ENCODE data around the gene RAB11B. TPM values are rescaled to one million over a fixed set of nuclear protein-coding genes. Genes with fewer than 3 reads are reported as not detected.
A peak's percentile ranks its signal among the peaks of the same experiment; 100 is the strongest.

Gene RAB11B
- total RNA-seq, 2 donors from 2014 or later: 47.7 to 50.4 TPM

GRCh38 chr19:8386990-8387389 is 3.2 kb upstream of the RAB11B start:
- peak overlapping the region in 3 of 4 donors; percentile 100 for H3K27ac ChIP-seq

GRCh38 chr19:8387688-8388611 is 2.2 kb upstream of the RAB11B start:
- Histone ChIP-seq H3K9me3 (no peaks in the 10 kb centered on the region), H3K4me1 (peaks cover 75% of the 10 kb centered on the region), H3K4me3 (no peak overlapping the region), H3K36me3 (replicated peaks in 1 of 2; ENCODE audit: insufficient read depth in 1 of 2, low read depth in 2 of 2) (no peaks in the 10 kb centered on the region), H3K27ac (peak overlapping the region; percentile 82 to 100 (median 100)), H3K27me3 (no peaks in the 10 kb centered on the region)
- intact Hi-C loops (cut with DNase I): no loop called here
- peak; percentile 25 for ATAC-seq
- TF ChIP-seq, protein P1, sequence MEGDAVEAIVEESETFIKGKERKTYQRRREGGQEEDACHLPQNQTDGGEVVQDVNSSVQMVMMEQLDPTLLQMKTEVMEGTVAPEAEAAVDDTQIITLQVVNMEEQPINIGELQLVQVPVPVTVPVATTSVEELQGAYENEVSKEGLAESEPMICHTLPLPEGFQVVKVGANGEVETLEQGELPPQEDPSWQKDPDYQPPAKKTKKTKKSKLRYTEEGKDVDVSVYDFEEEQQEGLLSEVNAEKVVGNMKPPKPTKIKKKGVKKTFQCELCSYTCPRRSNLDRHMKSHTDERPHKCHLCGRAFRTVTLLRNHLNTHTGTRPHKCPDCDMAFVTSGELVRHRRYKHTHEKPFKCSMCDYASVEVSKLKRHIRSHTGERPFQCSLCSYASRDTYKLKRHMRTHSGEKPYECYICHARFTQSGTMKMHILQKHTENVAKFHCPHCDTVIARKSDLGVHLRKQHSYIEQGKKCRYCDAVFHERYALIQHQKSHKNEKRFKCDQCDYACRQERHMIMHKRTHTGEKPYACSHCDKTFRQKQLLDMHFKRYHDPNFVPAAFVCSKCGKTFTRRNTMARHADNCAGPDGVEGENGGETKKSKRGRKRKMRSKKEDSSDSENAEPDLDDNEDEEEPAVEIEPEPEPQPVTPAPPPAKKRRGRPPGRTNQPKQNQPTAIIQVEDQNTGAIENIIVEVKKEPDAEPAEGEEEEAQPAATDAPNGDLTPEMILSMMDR (IDR thresholded peaks at IDR 0.05): no peak
- TF ChIP-seq POLR2A (IDR thresholded peaks at IDR 0.05): peak in 2 of 3 donors; percentile 12 to 41
- peak in 3 of 4 donors; percentile 43 to 77 (median 49) for DNase-seq
- 53 to 56% methylated on average over 16 of the region's 16 CpGs for WGBS, 2 donors

More at GRCh38 chr19:8386990-8387389, 3.2 kb upstream of the RAB11B start:
- H3K9me3 ChIP-seq: no peaks in the 10 kb centered on the region
- peaks cover 71% of the 10 kb centered on the region for H3K4me1 ChIP-seq
- H3K4me3 ChIP-seq: no peak overlapping the region
- TF ChIP-seq, protein P1 (IDR thresholded peaks at IDR 0.05): no peak
- WGBS, 2 donors: 70 to 81% methylated on average over 4 of the region's 4 CpGs
- H3K36me3 ChIP-seq (replicated peaks in 1 of 2; ENCODE audit: insufficient read depth in 1 of 2, low read depth in 2 of 2): no peaks in the 10 kb centered on the region
- DNase-seq: no peak
- H3K27me3 ChIP-seq: no peaks in the 10 kb centered on the region
- ATAC-seq: no peak
- intact Hi-C loops (cut with DNase I): no loop called here

- H3K27ac ChIP-seq: peak overlapping the region; percentile 69 to 100 (median 100)
- H3K9me3 ChIP-seq: no peaks in the 10 kb centered on the region
- H3K4me3 ChIP-seq: no peak overlapping the region
- TF ChIP-seq, protein P1 (IDR thresholded peaks at IDR 0.05): no peak
- no peak for TF ChIP-seq POLR2A (IDR thresholded peaks at IDR 0.05)
- ATAC-seq: no peak
- peaks cover 82% of the 10 kb centered on the region for H3K4me1 ChIP-seq
- DNase-seq: no peak
- intact Hi-C loops (cut with DNase I): no loop called here
- H3K36me3 ChIP-seq (replicated peaks in 1 of 2; ENCODE audit: insufficient read depth in 1 of 2, low read depth in 2 of 2): no peaks in the 10 kb centered on the region
- WGBS, 2 donors: 8 to 33% methylated on average over 2 of the region's 2 CpGs
- H3K27me3 ChIP-seq: no peaks in the 10 kb centered on the region
Observed at GRCh38 chr19:8388612-8388958, 1.6 kb upstream of the RAB11B start.

GRCh38 chr19:8390617-8390981 is 439 bp downstream of the RAB11B start:
- peak overlapping the region; percentile 72 to 75 for H3K4me3 ChIP-seq

More at GRCh38 chr19:8390617-8390981, 439 bp downstream of the RAB11B start:
- ATAC-seq (peak; percentile 73), DNase-seq (peak; percentile 97 to 99 (median 98))
- peaks cover 90% of the 10 kb centered on the region for H3K4me1 ChIP-seq
- TF ChIP-seq, protein P1 (IDR thresholded peaks at IDR 0.05): no peak
- peak in 2 of 3 donors; percentile 17 to 51 for TF ChIP-seq POLR2A (IDR thresholded peaks at IDR 0.05)
- no peaks in the 10 kb centered on the region for H3K27me3 ChIP-seq
- WGBS, 2 donors: 0 to 2% methylated on average over 17 to 25 of the region's 28 CpGs
- intact Hi-C loops (cut with DNase I): no loop called here
- H3K27ac ChIP-seq: peak overlapping the region; percentile 100
- H3K9me3 ChIP-seq: no peaks in the 10 kb centered on the region
- no peaks in the 10 kb centered on the region for H3K36me3 ChIP-seq (replicated peaks in 1 of 2; ENCODE audit: insufficient read depth in 1 of 2, low read depth in 2 of 2)
